ENCODE results near the gene MRPS33. TPM values are rescaled to one million over a fixed set of nuclear protein-coding genes. Genes with fewer than 3 reads are reported as not detected.
"Not testable (repeated sequence)": the region's sequence is repeated elsewhere in the genome, so short reads cannot be mapped to it uniquely, and the experiment has no call there.

The MRPS33 gene
- total RNA-seq, 1 donor, result 23.2 TPM

DNA sequence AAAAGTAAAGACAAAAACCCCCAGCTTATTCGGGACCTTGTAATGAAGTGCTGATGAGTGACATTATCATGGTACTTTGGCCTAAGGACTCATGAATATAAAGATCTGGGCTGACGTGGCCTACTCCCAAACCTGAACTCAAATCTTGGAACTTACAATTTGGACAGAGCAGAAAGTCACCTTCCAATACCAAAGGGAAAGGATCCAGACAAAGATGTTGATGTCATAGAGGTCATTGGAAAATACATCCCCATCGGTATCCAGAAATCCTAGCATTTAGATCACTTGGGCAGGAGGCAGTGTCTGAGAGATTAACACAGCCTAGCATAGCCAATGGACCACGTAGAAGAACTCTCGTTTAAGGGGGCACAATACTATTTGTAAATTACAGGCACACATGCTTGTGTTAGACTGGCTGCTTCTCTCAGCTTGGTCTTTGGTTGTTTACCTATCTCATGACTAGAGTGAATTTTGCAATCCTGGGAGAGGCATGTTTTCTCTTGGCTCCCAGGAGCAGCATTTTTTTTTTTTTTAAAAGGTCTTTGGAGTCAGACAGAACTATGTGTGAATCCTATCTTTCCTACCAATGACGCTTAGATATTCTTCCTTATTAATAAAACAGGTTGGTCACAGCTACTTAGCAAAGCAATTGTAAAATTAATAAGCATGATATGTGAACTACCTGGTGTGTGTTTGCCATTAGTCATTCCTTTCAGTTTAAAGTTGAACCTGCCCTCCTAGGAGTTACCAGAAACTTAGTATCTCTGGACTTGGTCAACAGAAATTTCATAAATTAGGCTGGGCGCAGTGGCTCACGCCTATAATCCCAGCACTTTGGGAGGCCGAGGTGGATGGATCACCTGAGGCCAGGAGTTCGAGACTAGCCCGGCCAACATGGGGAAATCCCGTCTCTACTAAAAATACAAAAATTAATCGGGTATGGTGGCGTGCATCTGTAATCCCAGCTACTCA is 27.8 kb upstream of the MRPS33 start:
- H3K27me3 ChIP-seq (ENCODE audit: insufficient read depth, low read length), result no peaks in the 10 kb centered on the region
- H3K4me3 ChIP-seq (ENCODE audit: insufficient read depth, low read length), result no peak overlapping the region
- no peak overlapping the region for H3K4me2 ChIP-seq (ENCODE audit: insufficient read depth, low read length)
- DNase-seq (ENCODE audit: insufficient read length, low spot score, missing footprints), result peak; percentile 4
- no peak overlapping the region for H3K27ac ChIP-seq (ENCODE audit: low read depth, low read length)
- H3K36me3 ChIP-seq (ENCODE audit: insufficient read depth, low read length), result no peaks in the 10 kb centered on the region
- peak overlapping the region; percentile 35 for H2AFZ ChIP-seq (ENCODE audit: low read length)
- no peaks in the 10 kb centered on the region for H3K9me3 ChIP-seq (ENCODE audit: low read depth, low read length)
- no peaks in the 10 kb centered on the region for H3K79me2 ChIP-seq (ENCODE audit: insufficient read depth, low read length)
- H3K4me1 ChIP-seq (ENCODE audit: insufficient read depth, low read length), result peaks cover 7% of the 10 kb centered on the region
- H4K20me1 ChIP-seq (ENCODE audit: insufficient read depth, low read length), result no peaks in the 10 kb centered on the region
- TF ChIP-seq, protein P1, sequence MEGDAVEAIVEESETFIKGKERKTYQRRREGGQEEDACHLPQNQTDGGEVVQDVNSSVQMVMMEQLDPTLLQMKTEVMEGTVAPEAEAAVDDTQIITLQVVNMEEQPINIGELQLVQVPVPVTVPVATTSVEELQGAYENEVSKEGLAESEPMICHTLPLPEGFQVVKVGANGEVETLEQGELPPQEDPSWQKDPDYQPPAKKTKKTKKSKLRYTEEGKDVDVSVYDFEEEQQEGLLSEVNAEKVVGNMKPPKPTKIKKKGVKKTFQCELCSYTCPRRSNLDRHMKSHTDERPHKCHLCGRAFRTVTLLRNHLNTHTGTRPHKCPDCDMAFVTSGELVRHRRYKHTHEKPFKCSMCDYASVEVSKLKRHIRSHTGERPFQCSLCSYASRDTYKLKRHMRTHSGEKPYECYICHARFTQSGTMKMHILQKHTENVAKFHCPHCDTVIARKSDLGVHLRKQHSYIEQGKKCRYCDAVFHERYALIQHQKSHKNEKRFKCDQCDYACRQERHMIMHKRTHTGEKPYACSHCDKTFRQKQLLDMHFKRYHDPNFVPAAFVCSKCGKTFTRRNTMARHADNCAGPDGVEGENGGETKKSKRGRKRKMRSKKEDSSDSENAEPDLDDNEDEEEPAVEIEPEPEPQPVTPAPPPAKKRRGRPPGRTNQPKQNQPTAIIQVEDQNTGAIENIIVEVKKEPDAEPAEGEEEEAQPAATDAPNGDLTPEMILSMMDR (IDR thresholded peaks at IDR 0.05; ENCODE audit: extremely low read depth, low read depth, low read length), result no peak

DNA sequence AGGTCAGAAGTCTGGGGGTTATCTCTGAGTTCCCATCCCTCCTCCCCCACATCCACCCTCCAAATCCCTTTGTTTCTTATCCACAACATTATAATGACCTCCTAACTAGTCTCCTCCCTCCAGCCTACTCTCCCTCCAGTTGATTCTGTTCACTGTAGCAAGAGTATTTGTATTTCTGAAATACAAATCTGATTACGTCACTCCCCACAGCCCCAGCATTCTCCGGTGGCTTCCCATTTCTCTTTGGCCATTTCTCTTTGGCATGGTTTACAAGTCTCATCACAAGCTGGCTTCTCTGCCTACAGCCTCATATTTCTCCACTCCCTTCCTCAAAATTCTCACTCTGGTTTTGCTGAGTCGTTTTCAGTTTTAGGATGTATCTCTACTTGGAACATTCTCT is 24.6 kb upstream of the MRPS33 start:
- TF ChIP-seq, protein P1 (IDR thresholded peaks at IDR 0.05; ENCODE audit: extremely low read depth, low read depth, low read length), result no peak
- Histone ChIP-seq H4K20me1 (ENCODE audit: insufficient read depth, low read length) (no peaks in the 10 kb centered on the region), H3K36me3 (ENCODE audit: insufficient read depth, low read length) (no peaks in the 10 kb centered on the region), H3K4me3 (ENCODE audit: insufficient read depth, low read length) (peak overlapping the region; percentile 27), H3K27me3 (ENCODE audit: insufficient read depth, low read length) (no peaks in the 10 kb centered on the region), H3K4me1 (ENCODE audit: insufficient read depth, low read length) (peaks cover 4% of the 10 kb centered on the region), H3K79me2 (ENCODE audit: insufficient read depth, low read length) (no peaks in the 10 kb centered on the region), H2AFZ (ENCODE audit: low read length) (peak overlapping the region; percentile 54), H3K9me3 (ENCODE audit: low read depth, low read length) (no peaks in the 10 kb centered on the region), H3K4me2 (ENCODE audit: insufficient read depth, low read length) (peak overlapping the region; percentile 39), H3K27ac (ENCODE audit: low read depth, low read length) (peak overlapping the region; percentile 23)
- DNase-seq (ENCODE audit: insufficient read length, low spot score, missing footprints), result peak; percentile 77

DNA sequence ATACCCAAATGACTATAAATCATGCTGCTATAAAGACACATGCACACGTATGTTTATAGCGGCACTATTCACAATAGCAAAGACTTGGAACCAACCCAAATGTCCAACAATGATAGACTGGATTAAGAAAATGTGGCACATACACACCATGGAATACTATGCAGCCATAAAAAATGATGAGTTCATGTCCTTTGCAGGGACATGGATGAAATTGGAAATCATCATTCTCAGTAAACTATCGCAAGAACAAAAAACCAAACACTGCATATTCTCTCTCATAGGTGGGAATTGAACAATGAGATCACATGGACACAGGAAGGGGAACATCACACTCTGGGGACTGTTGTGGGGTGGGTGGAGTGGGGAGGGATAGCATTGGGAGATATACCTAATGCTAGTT is 23.3 kb upstream of the MRPS33 start:
- not testable (repeated sequence) for H3K4me1 ChIP-seq (ENCODE audit: insufficient read depth, low read length); H3K79me2 ChIP-seq (ENCODE audit: insufficient read depth, low read length); H3K27me3 ChIP-seq (ENCODE audit: insufficient read depth, low read length); H3K4me3 ChIP-seq (ENCODE audit: insufficient read depth, low read length); H3K9me3 ChIP-seq (ENCODE audit: low read depth, low read length); DNase-seq (ENCODE audit: insufficient read length, low spot score, missing footprints); H4K20me1 ChIP-seq (ENCODE audit: insufficient read depth, low read length); H3K27ac ChIP-seq (ENCODE audit: low read depth, low read length); H3K36me3 ChIP-seq (ENCODE audit: insufficient read depth, low read length); H3K4me2 ChIP-seq (ENCODE audit: insufficient read depth, low read length); H2AFZ ChIP-seq (ENCODE audit: low read length)

DNA sequence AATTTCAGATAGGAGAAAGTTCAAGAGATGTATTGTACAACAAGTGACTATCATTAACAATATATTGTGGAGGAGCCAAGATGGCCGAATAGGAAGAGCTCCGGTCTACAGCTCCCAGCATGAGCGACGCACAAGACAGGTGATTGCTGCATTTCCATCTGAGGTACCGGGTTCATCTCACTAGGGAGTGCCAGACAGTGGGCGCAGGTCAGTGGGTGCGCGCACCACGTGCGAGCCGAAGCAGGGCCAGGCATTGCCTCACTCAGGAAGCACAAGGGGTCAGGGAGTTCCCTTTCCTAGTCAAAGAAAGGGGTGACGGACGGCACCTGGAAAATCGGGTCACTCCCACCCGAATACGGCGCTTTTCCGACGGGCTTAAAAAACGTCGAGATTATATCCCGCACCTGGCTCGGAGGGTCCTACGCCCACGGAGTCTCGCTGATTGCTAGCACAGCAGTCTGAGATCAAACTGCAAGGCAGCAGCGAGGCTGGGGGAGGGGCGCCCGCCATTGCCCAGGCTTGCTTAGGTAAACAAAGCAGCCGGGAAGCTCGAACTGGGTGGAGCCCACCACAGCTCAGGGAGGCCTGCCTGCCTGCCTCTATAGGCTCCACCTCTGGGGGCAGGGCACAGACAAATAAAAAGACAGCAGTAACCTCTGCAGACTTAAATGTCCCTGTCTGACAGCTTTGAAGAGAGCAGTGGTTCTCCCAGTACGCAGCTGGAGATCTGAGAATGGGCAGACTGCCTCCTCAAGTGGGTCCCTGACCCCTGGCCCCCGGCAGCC is 18.0 kb upstream of the MRPS33 start:
- not testable (repeated sequence) for H2AFZ ChIP-seq (ENCODE audit: low read length); H3K4me2 ChIP-seq (ENCODE audit: insufficient read depth, low read length); H3K4me3 ChIP-seq (ENCODE audit: insufficient read depth, low read length); H3K27me3 ChIP-seq (ENCODE audit: insufficient read depth, low read length); H3K79me2 ChIP-seq (ENCODE audit: insufficient read depth, low read length); H3K9me3 ChIP-seq (ENCODE audit: low read depth, low read length); H3K4me1 ChIP-seq (ENCODE audit: insufficient read depth, low read length); H4K20me1 ChIP-seq (ENCODE audit: insufficient read depth, low read length); H3K36me3 ChIP-seq (ENCODE audit: insufficient read depth, low read length); H3K27ac ChIP-seq (ENCODE audit: low read depth, low read length)
- peak; percentile 8 for DNase-seq (ENCODE audit: insufficient read length, low spot score, missing footprints)
